Kidney epithelial cell (primary cell): ENCODE results near the gene ZFAND3. TPM values are rescaled to one million over a fixed set of nuclear protein-coding genes. Genes with fewer than 3 reads are reported as not detected.

Experiments
- DNase-seq: peaks from one replicate; pipeline ENCODE4 v3.0.0-alpha.2; 2010; ENCODE audit warnings: low read depth
- H3K27me3 ChIP-seq: 2 replicates; pipeline ENCODE4 v1.6.0; 2011; ENCODE audit warnings: low read length; ENCODE audit not compliant: control insufficient read depth, insufficient read depth
- H3K36me3 ChIP-seq: 2 replicates; pipeline ENCODE4 v1.5.1; 2011; ENCODE audit warnings: low read length; ENCODE audit not compliant: control insufficient read depth, insufficient read depth
- H3K4me3 ChIP-seq: 2 replicates; pipeline ENCODE4 v1.5.1; 2011; ENCODE audit warnings: low read depth, mild to moderate bottlenecking, control low read depth, low read length
- total RNA-seq: library from RNA; depleted of rRNA; stranded (reverse); fragments of >200 nt; gene quantifications from 2 replicates; pipeline ENCODE4 v1.2.3, GENCODE V29; 2015
- TF ChIP-seq, protein P1 (sequence below): IDR thresholded peaks from 2 replicates; pipeline ENCODE4 v1.5.1; 2011; ENCODE audit warnings: mild to moderate bottlenecking, moderate library complexity, low read length, control low read depth, inconsistent platforms; ENCODE audit not compliant: insufficient read depth, poor library complexity, severe bottlenecking

Gene ZFAND3
- total RNA-seq, 1 donor from 2014 or later: 49.4 TPM

DNA sequence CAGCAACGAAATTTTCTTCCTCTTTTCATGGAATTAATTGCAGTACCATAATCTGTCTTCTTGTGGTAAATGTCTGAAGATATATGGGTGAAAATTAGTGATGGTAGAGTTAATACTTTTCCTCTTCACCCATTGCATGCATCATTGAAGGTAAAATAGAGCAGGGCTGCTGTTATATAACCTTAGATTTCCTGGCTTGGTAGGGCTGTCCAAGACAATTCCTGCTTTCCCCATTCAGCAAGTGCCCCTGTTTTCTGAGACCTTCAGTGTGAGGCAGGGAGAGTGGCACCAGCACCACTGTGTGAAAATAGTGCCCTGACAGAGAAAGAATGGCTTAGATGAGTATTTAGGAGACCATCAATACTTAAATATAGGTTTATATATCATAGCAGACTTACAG, 202.0 kb downstream of the ZFAND3 start:
- Histone ChIP-seq H3K27me3 (no peaks in the 10 kb centered on the region), H3K36me3 (no peaks in the 10 kb centered on the region), H3K4me3 (no peak overlapping the region)
- TF ChIP-seq, protein P1, sequence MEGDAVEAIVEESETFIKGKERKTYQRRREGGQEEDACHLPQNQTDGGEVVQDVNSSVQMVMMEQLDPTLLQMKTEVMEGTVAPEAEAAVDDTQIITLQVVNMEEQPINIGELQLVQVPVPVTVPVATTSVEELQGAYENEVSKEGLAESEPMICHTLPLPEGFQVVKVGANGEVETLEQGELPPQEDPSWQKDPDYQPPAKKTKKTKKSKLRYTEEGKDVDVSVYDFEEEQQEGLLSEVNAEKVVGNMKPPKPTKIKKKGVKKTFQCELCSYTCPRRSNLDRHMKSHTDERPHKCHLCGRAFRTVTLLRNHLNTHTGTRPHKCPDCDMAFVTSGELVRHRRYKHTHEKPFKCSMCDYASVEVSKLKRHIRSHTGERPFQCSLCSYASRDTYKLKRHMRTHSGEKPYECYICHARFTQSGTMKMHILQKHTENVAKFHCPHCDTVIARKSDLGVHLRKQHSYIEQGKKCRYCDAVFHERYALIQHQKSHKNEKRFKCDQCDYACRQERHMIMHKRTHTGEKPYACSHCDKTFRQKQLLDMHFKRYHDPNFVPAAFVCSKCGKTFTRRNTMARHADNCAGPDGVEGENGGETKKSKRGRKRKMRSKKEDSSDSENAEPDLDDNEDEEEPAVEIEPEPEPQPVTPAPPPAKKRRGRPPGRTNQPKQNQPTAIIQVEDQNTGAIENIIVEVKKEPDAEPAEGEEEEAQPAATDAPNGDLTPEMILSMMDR: no peak
- DNase-seq: no peak

DNA sequence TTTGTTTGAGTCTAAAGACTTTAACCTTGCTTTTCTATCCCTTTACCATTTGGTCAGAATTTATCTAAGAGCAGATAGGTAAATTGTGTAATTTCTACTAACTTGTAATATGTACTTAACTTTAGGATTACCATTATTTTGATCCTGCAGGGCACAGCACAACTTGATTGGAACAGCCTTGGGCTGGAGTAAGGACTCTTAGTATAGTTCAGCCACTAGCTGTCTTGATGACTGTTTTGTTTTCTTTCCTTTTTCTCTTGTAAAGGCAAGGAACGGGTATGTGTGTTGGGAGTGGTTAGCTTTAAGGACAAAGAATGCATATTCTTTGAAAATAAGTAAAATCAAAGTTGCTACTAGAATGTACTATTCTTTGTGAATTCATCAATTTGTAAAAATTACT, 203.2 kb downstream of the ZFAND3 start:
- H3K4me3 ChIP-seq: no peak overlapping the region
- TF ChIP-seq, protein P1: no peak
- H3K27me3 ChIP-seq: no peaks in the 10 kb centered on the region
- no peaks in the 10 kb centered on the region for H3K36me3 ChIP-seq
- no peak for DNase-seq

DNA sequence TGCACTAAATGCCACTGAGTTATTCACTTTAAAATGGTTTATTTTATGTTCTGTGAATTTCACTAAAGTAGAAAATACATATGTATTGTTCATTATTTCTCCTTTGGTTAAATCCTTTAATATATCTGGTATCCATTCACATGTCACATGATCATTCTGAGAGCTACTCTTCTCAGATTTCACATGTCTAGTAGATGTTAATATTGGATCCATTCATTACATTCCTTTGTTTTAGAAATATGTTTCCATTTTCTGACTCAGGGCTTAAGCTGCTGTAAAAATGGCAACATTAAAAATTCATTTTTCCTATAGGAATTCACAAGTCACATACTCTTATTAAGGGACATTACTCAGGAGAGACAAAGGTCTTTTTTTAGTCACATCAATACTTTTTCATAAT, 205.4 kb downstream of the ZFAND3 start:
- no peaks in the 10 kb centered on the region for H3K36me3 ChIP-seq
- no peaks in the 10 kb centered on the region for H3K27me3 ChIP-seq
- DNase-seq: no peak
- no peak overlapping the region for H3K4me3 ChIP-seq
- TF ChIP-seq, protein P1: no peak

DNA sequence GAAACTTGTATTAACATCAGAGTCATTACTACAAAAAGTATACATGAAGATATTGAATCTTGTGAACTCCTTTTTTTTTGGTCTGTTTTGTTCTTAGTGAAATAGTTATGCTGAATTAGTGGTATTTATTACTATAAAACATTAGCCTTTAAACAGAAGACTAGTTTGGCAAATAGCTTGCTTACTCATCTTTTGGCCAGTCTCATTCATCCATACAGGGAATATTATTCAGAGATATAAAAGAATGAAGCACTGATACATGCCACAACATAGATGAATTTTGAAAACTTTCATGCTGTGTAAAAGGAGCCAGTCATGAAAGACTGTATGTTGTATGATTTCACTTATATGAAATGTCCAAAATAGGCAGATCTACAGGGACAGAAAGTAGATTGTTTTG, 205.9 kb downstream of the ZFAND3 start:
- Histone ChIP-seq H3K27me3 (no peaks in the 10 kb centered on the region), H3K4me3 (no peak overlapping the region), H3K36me3 (no peaks in the 10 kb centered on the region)
- TF ChIP-seq, protein P1: no peak
- no peak for DNase-seq

DNA sequence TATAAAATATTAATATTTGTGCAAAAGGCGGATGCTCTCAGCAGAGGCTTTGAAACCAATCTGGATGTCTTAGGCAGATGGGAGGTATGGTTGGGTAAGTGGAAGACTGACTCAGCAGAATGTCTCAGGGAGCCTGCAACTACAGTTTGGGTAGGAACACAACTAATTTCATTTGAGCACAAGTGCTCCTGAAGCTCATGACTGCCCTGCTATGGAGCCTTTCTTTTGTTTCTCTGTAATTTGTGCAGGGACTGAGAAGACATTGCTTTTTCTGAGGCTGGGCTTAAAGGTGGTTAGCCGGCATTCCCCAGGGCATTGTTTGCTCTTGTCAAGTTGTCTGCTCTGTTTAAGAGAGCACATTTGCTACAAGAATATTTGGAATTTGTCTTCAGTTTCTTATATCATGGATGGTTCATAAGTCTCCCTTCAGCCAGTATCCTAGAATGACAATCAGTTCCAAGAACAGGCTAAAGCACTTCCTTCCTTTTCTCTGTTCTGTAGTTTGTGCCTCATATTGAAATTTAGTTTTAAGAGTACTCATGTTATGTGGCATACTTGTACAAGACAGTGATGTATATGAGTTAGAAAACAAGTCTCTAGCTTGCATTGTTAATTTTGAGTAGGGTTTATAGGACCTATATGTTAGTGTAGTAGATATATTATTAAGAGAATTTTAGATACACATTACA, 208.3 kb downstream of the ZFAND3 start:
- DNase-seq: no peak
- Histone ChIP-seq H3K27me3 (no peaks in the 10 kb centered on the region), H3K36me3 (no peaks in the 10 kb centered on the region), H3K4me3 (no peak overlapping the region)
- TF ChIP-seq, protein P1: no peak

DNA sequence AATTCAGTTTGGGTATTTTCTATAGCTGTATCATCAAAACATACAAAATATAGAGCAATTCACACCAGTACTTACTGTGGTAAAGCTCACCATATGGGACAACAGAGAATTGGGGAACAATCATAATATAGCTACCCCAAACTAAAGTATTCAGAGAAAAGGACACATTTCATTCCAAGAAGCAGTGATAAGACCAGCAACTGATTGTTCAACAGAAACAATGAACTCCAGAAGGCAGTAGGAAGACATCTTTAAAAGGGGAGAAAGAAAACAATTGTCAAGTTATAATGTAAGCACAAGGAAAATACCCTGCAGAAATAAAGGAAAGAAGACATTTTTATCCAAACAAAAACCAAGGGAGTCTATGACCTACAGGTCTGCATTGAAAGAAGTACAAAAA, 210.9 kb downstream of the ZFAND3 start:
- H3K27me3 ChIP-seq: no peaks in the 10 kb centered on the region
- TF ChIP-seq, protein P1: no peak
- H3K36me3 ChIP-seq: no peaks in the 10 kb centered on the region
- DNase-seq: no peak
- no peak overlapping the region for H3K4me3 ChIP-seq
